RKO (cell line): ENCODE measurements around the gene AKR7A3.

Experiments used
- DNase-seq: peaks from one replicate; pipeline ENCODE4 v3.0.0-alpha.2; 2016; ENCODE audit warnings: low spot score

Gene AKR7A3

GRCh38 chr1:19288324-19289241 lies at the start of gene AKR7A3:
Gene AKR7A3, minus strand, starts transcription at chr1:19288770. Its CDS starts 61 bp downstream, at chr1:19288709.
- DNase-seq: peak; percentile 84

DNA sequence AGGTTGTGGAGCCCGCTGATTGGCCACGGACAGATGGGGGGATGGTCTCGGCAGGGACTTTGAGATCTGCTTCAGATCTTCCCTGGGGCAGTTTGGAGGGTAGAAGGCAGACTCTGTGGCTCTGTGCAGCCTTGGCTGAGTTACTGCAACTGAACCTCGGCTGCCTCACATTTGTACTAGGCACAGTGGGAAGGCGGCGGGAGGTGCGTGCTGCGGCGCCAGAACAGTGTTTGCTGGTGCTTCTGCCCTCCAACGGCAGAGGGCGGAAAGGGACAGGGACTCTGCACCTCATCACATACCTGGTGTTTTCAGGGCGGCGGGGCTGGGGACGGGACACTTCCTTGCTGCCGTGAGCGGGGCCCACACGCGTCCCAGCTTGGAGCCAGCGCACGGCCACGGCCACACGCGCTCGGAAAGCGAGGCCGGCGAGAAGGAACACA lies 49.8 kb upstream of the AKR7A3 start:
- no peak for DNase-seq

DNA sequence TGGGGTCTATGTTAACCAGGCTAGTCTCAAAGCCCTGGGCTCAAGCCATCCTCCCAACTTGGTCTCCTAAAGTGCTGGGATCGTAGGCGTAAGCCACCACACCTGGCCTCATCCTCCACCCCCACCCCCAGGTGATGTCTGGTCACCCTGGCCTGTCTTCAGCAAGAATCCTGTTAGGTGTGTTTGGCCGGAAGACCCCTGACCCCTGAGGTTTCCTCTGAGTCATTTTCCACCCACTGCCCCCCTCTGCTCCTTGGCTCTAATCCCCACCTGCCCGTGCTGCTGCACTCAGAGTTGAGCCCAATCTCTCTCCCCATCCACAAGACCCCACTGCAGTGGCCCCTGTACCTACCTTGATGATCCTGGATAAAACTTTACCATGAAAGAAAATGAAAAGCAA lies 48.7 kb upstream of the AKR7A3 start:
- DNase-seq: no peak

GRCh38 chr1:19336543-19336942 lies 48.0 kb upstream of the AKR7A3 start:
- peak; percentile 52 for DNase-seq

DNA sequence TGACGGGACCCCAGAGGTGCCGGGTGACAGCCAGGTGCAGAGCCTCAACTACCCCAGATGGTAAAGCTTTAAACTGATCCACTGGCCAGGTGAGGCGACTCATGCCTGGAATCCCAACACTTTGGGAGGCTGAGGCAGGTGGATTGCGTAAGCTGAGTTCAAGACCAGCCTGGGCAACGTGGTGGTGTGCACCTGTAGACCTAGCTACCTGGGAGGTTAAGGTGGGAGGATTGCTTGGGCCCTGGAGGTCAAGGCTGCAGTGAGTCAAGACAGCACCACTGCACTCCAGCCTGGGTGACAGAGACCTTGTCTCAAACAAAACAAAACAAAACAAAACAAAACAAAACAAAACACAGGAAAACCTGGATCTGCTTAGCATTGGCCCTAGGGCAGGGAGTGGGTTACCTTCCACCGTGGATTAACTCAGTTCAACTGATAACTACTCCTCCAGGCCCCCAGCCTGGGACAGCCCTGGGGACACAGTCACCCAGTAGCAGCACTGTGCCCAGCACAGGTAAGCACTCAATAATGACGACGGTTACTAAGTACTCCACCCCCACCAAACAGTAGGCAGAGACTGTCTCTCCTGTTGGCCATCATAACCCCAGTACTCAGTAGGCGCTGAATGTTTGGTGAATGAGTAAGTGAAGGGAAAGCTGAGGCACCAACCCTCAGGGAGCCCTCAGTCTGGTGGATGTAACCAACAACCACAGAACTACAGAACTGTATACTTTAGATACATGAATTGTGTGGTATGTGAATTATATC lies 45.2 kb upstream of the AKR7A3 start:
- peak; percentile 17 for DNase-seq

DNA sequence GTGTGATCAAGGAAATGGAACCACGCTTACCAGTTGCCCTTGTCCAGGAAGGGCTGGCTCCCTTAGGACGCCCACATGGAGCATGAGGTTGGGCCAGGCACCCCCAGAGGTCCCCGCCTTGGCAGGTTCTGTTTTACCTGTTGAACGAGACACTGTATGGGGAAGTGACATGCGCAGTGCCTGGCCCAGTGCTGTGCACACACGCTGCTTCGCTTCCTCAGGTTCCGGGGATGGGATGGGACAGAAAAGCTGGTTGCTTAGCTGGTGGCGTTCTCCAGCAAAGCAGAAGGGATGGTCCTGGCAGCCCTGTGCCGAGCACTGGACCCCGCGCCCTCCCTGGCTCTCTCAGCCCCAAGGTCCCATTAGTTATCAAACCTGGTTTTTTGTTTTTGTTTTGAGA lies 44.3 kb upstream of the AKR7A3 start:
- DNase-seq: no peak

DNA sequence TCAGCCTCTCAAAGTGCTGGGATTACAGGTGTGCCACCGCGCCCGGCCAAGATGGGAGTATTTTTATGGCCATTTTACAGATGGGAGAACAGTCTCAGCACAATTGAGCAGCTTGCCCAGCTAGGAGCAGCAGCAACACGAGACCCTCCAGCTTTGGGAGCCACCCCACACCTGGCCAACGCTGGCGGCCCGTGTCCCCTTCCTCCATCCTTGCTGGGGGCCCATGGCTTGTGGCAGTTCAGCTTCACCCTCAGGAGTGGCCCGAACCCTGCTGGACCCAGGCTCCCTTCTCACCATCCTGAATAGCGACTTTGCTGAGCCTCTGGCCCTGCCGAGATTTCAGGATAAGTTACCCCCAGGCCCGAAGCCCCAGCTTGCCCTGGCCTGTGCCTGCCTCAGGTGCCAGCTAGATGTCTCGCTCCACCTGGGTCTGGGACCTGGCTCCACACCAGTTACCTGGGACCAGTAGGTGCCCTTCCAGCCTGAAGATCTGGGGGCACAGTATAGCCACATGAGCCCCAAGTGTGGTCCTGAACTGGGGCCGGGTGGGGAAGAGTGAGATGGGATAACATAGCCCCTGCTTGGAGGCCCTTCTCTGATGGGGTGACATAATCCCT lies 42.8 kb upstream of the AKR7A3 start:
- no peak for DNase-seq

- no peak for DNase-seq
These were observed 42.0 kb upstream of the AKR7A3 start for GRCh38 chr1:19330449-19331135.

DNA sequence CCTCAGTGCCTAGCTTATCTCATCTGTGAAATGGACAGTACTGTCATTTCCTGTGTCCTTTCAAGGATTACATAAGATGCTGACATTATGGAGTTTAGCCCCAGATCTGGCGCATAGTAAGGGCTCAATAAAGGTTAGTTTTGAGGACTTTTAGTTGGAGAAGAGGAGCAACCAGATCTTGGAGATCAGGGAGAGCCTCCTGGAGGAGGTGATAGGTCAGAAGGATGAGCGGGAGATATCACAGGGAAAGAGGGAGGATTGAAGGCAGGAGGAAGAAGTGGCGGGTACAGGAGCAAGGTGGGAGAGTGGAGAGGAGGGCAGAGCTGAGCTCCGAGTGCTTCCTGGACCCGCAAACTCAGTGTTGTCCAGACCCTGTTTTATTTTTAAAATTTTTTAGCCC lies 41.0 kb upstream of the AKR7A3 start:
- DNase-seq: no peak

DNA sequence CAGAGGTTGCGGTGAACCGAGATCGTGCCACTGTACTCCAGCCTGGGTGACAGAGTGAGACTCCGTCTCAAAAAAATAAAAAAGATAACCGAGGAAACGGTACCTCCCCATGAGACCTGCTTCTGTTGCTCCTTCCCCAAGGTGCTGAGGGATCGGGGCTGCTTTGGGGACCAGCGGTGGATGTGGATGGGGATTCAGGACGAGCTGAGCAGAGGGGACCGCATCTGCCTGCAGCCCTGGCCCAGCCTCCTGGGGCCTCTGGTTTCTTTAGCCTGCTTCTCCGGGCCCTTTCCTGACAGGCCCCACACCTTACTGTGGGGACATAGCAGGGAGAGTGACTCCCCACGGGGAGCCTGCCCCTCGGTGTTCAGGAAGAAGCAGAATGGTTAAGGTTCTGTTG lies 40.6 kb upstream of the AKR7A3 start:
- no peak for DNase-seq

DNA sequence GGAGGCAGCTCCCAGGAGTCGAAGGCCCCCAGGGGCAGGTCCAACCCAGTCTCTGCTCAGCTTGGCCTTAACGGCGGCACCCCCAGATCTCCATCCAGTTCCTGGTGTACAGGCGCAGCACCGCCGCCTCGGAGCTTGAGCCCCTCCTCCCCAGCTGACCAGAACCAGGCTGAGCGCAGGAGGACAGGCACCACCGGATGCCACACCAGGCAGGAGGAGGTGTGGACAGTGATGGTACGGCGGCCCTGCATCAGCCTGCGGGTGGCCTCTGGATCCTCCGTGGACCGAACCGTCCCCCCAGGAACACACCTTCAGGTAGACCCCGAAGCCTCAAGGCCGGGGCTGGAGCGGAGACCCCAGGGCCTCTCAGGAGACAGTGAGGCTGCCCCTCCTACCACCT lies 39.9 kb upstream of the AKR7A3 start:
- DNase-seq: no peak

DNA sequence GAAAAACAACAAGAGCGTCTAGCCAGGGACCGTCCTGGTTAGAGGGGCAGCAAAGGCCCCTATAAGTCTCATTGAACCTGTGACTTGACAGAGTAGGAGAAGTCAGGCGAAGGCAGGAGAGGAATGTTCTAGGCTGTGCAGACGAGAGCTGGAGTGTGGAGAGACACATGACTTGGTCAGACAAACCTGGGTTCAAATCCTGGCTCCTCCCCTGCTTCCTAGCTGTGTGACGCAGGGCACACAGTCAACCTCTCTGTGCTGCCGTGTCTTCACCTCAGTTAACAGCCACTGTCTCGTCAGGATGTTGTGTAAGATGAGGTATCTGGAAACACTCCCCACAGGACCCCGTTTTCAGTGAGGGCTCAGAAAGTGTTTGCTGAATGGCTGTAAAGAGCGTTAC lies 39.2 kb upstream of the AKR7A3 start:
- DNase-seq: no peak

- no peak for DNase-seq
These were observed 38.7 kb upstream of the AKR7A3 start for GRCh38 chr1:19327301-19327700.

- no peak for DNase-seq
These were observed 38.1 kb upstream of the AKR7A3 start for GRCh38 chr1:19326748-19327065.

DNA sequence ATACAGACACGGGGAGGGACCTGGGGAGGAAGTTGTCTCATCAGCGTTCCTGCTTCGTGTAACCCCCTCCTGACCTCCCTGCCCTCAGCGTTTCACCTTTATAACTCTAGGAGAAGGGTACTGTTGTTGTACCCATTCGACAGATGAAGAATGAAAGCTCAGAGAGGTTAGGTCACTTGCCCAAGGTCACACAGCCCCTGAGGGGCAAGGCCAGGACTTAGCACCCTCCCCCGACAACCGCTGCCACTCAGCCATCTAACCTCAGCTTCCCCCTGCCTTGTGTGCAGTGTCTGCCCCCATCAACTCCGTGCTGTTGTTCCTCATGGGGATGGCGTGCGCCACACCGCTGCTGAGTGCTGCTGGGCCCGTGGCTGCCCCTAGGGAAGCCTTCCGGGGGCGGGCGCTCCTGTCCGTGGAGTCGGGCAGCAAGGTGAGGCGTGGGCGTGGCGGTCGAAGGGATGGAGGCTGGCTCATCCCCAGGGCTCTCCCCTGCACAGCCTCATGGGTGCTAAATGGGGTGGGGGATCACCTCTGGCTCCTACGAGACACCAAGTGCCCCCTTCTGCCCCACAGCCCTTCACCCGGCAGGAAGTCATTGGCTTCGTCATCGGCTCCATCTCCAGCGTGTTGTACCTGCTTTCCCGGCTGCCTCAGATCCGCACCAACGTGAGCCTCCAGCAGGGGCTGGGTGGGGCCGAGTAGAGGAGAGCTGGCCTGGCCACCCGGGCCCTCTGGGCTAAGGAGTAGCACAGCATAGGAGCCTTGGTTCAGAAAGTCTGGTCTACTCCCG lies 37.6 kb upstream of the AKR7A3 start:
- DNase-seq: no peak

DNA sequence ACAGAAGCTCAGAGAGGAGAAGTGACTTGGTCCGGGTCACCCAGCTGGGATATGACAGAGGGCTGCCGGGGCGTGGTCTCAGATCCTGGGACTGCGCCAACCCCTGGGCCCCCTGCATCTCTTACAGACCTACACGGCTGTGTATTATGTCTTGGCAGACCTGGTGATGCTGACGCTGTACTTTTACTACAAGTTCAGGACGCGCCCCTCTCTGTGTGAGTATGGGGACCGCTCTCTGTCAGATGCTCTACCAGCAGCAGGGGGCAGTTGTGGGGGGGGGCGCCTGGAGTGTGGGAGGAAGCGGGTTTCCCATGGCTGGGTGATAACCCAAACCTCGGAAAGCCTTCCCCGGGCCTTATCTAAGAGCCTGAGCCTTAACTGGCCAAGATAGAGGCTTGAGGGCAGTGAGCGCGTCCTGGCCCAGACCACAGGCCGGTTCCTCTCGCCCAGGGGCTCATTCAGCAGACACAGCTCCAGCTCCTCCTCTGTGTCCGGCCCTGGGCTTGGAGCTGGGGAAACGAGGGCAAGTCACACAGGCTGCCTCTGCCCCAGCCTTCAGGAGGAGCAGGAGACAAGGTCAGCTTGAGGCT lies 36.9 kb upstream of the AKR7A3 start:
- no peak for DNase-seq

GRCh38 chr1:19324665-19324990 lies 36.1 kb upstream of the AKR7A3 start:
- no peak for DNase-seq

- DNase-seq: no peak
These were observed 35.6 kb upstream of the AKR7A3 start for GRCh38 chr1:19323987-19324664.

DNA sequence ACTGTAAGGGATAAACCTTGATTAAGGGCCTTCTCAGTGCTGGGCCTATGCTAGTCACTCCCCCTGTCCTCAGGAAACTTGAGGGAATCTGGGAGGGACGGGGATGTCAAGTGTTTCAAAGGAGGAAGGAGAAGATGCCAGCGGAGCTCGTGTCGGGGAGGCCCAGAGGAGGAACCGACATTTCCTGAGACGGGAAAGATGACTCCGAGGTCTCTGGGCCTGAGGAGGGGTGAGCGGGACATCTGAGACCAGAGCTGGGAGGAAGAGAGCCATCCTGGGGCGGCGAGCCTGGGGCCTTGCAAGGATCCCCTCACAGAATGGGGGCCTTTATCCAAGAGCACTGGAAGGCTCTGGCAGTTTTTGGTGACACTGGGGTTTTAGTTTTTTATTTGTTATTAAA lies 33.9 kb upstream of the AKR7A3 start:
- no peak for DNase-seq

- no peak for DNase-seq
These were observed 32.5 kb upstream of the AKR7A3 start for GRCh38 chr1:19321071-19321470.

DNA sequence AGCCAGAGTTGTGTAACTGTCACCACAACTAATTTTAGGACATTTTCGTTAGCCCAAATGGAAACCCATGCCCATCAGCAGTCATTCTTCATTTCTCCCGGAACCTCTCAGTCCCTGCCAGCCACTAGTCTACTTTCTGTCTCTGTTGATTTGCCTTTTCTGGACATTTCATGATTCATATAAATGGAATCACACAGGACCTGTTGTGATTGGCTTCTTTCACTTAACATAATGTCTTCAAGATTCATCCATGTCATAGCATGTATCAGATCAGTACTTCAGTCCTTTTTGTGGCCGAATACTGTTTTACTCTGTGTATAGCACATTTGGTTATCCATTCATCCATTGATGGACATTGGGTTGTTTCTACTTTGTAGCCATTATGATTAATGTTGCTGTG lies 30.6 kb upstream of the AKR7A3 start:
- no peak for DNase-seq
